ENCODE measurements around the gene OCIAD2. TPM values are rescaled to one million over a fixed set of nuclear protein-coding genes. Genes with fewer than 3 reads are reported as not detected.
"Not testable (repeated sequence)": the region's sequence is repeated elsewhere in the genome, so short reads cannot be mapped to it uniquely, and the experiment has no call there.

The OCIAD2 gene, protein sequence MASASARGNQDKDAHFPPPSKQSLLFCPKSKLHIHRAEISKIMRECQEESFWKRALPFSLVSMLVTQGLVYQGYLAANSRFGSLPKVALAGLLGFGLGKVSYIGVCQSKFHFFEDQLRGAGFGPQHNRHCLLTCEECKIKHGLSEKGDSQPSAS
- total RNA-seq = 18.5 TPM
- long read RNA-seq, transcript OCIAD2-205 (7 exons, 1,163 nt) = major isoform, 12 of 14 reads
- long read RNA-seq, partial matches to known transcripts = 0 of 14 reads
- long read RNA-seq, other reads (novel, unspliced or antisense) = 0 of 14 reads

- peak; percentile 56 for ATAC-seq
- DNase-seq (ENCODE audit: missing footprints) = peak; percentile 76
- intact Hi-C loops (cut with DNase I) = no loop called here
Measured at GRCh38 chr4:48906206-48907173, at the start of gene OCIAD2. OCIAD2 (minus strand) TSS chr4:48906774; CDS start chr4:48904549, 2,225 bp downstream.

DNA sequence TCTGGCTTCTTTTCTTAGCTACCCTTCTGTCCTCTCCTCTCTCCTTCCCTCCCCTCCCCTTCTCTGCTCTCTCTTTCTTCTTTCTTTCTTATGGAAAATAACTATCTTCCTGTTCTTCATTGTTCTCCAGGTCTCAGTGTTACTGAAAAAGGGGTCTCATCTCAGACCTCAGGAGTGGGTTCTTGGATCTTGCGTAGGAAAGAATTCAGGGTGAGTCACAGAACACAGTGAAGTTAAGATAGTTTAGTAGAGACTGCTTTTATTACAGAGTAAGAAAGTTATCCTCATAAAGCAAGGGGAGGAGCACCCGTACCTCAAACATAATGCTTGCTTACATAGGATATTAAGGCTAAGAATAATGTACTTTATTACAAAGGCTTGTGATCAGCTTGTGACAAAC, 47.7 kb upstream of the OCIAD2 start:
- ATAC-seq (no peak), DNase-seq (ENCODE audit: missing footprints) (no peak)
- intact Hi-C loops (cut with DNase I) = no loop called here

- intact Hi-C loops (cut with DNase I) = no loop called here
- ATAC-seq = no peak
- no peak for DNase-seq (ENCODE audit: missing footprints)
Measured at GRCh38 chr4:48949518-48950219, 43.1 kb upstream of the OCIAD2 start.

DNA sequence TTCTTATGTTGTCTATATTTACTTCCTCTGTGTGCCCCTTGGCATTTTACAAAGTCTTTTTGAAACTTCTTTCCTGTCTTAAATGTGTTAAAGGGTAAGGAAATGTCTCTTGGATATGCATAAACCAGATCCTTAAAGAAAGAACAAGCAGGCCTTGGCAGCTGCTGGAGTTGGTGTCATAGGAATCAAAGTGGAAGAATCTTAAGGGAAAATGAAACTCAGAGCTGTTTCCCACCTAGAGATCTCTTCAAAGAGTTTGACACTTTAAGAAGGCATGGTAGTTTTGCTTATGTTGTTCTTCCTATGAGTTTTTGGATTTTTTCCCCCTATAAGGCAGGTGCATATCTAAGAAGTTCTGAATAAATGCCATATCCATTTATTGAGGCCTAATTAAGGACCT, 42.5 kb upstream of the OCIAD2 start:
- DNase-seq (ENCODE audit: missing footprints) (no peak), ATAC-seq (no peak)
- intact Hi-C loops (cut with DNase I) = no loop called here

DNA sequence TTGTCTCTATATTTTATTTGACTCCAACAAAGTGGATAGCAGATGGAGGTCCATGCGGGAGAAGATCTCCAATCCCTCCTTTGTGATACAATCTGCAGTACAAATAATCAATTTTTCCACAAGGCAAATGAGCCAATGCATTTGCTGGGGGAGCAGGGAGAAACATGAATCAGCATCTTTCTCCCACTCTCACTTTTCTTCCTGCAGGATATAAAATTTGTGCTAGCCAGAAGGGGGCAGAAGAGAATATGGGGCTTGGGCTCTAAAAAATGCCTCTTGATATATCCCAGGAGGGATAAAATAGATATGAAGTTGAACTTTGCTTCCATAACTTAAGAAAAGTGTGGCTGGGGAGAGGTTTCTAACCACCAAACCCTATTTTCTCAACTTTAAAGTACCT, 41.2 kb upstream of the OCIAD2 start:
- no peak for DNase-seq (ENCODE audit: missing footprints)
- intact Hi-C loops (cut with DNase I) = no loop called here
- ATAC-seq = no peak

DNA sequence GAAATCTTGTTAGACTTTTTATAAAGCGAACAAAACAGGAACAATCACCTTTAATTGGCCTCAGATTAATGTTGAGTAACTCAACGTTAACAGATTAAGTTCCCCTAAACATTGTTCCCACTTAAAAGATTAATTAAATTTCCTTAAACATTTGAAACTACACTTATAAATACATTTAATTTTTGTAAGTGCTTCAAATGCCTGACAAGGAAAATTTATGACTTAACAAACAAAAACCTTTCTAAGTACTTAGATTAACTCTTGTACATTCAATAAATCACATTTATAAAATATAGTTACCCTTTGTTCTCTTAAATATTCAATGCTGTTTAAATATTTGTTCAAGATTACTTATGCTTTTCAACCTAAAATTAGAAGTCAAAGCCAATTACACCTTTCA, 39.4 kb upstream of the OCIAD2 start:
- no peak for ATAC-seq
- no peak for DNase-seq (ENCODE audit: missing footprints)
- intact Hi-C loops (cut with DNase I) = no loop called here

DNA sequence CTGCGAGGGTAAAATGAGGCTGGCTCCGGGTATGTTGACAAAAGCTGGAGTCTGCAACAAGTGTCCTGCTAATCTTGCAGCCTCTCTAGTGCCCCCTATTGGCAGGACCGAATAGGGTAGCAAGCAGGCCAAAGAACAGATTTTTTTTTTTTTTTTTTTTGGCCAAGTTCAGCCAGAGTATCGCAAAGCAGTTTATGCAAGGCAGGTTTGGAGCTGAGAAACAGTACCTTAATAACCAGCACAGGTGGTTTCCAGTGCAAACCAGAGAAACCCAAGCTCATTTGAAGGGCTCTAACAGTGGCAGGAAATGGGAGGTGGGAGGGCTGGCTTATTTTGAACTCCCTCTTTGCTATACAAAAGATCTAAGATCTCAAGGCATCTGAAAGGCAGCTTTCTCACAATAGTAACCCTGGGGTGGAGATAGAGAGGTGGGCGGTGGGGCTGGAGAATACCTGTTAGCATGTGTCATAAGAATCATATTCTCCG, 38.2 kb upstream of the OCIAD2 start:
- intact Hi-C loops (cut with DNase I) = no loop called here
- DNase-seq (ENCODE audit: missing footprints) (no peak), ATAC-seq (no peak)

GRCh38 chr4:48944252-48944651, 37.7 kb upstream of the OCIAD2 start:
- DNase-seq (ENCODE audit: missing footprints) (no peak), ATAC-seq (no peak)
- intact Hi-C loops (cut with DNase I) = no loop called here

DNA sequence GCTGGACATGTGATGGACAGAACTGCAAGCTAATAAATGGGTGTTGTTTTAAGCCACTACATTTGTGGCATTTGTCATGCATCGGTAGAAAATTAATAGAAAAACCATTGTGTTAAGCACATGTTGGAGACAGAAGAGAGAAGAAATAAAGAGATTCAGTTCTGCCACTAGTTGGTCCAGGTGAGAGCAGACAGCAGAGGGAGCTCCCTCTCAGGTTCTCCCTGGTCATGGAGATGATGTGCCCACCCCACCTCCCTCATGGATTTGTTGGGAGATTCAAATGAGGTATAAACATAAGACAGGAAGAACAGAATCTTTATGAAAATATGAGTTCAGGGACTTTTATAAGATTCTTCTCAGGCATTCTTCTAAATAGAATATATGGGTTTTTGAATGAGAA, 36.8 kb upstream of the OCIAD2 start:
- DNase-seq (ENCODE audit: missing footprints) (no peak), ATAC-seq (no peak)
- intact Hi-C loops (cut with DNase I) = no loop called here

- intact Hi-C loops (cut with DNase I) = no loop called here
- ATAC-seq (no peak), DNase-seq (ENCODE audit: missing footprints) (no peak)
Measured at GRCh38 chr4:48939785-48940184, 33.2 kb upstream of the OCIAD2 start.

DNA sequence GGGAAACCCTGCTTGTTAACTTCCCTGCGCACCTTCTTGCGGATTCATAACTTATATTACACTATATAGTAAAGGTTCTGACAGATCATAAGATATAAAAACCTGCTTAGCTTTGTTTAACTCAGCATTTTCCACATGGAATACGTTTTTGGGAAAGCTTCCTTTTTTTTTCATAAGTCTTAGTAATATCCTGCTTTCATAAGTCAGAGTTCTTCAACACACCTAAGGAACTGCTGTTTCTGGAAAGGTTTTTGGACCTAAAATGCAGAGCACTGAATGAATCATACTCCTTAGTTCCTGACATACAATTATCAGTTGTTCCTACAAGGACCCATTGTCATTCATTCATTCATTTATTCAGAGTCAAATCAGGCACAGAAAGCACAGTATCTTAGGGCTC, 32.3 kb upstream of the OCIAD2 start:
- no peak for DNase-seq (ENCODE audit: missing footprints)
- intact Hi-C loops (cut with DNase I) = no loop called here
- no peak for ATAC-seq

DNA sequence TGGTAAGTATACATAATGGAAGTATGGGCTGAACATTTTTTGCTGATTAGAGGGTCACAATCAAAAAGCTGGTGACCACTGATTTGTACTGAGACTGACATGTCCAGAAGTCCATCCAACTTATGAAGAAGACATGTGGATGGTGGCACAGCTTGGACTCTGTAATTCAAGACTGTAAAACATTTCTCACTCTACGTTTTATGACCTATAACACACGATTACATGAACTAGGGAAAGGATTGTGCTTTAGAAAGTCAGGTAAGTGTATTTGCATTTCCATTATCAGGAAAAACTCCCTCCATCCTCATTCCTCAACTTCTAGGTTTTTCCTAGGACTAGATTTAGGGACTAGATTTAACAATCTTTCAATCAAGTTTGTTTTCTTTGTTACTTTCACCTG, 30.5 kb upstream of the OCIAD2 start:
- intact Hi-C loops (cut with DNase I) = no loop called here
- no peak for DNase-seq (ENCODE audit: missing footprints)
- no peak for ATAC-seq

DNA sequence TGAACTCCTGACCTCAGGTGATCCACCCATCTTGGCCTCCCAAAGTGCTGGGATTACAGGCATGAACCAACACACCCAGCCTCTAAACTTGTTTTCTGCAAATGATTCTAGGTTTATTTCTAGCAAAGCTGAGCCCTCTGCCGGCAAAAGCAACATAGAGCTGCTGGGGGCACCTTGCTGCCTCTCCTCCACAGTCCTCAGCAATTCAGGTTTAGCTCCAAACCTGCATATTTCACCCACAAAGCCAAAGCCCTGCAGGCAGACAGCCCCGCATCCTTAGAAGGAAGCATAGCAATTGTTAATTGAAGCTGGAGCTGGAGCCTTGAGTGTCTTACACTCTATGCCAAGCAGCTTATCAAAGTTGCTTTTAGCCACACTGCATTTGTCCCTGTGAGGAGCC, 24.9 kb upstream of the OCIAD2 start:
- DNase-seq (ENCODE audit: missing footprints) (no peak), ATAC-seq (no peak)
- intact Hi-C loops (cut with DNase I) = no loop called here

DNA sequence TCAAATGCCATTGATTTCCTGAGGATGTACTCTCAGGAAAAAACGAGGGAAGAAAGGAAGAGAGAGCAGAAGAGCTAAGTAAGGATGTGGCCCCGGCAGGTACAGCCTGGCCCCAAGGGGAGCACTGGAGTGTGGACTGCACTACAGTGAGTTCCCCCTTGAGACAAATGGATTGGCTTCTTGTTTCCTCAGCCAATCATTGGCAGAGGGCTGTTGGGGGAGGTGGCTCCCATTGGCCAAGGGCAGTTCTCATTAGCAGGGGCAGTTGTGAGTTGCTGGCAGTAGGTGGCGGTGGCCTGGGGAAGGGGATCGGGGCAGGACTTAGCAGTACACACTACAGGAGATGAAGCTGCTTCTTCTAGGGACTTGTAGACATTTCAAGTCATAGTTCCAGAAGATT, 24.1 kb upstream of the OCIAD2 start:
- DNase-seq (ENCODE audit: missing footprints) = no peak
- no peak for ATAC-seq
- intact Hi-C loops (cut with DNase I) = no loop called here

GRCh38 chr4:48924416-48924815, 17.8 kb upstream of the OCIAD2 start:
- no peak for DNase-seq (ENCODE audit: missing footprints)
- no peak for ATAC-seq
- intact Hi-C loops (cut with DNase I) = no loop called here

DNA sequence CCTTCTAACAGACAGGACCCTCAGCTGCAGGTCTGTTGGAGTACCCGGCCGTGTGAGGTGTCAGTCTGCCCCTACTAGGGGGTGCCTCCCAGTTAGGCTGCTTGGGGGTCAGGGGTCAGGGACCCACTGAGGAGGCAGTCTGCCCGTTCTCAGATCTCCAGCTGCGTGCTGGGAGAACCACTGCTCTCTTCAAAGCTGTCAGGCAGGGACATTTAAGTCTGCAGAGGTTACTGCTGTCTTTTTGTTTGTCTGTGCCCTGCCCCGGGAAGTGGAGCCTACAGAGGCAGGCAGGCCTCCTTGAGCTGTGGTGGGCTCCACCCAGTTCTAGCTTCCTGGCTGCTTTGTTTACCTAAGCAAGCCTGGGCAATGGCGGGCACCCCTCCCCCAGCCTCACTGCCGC, 16.5 kb upstream of the OCIAD2 start:
- ATAC-seq; intact Hi-C loops (cut with DNase I); DNase-seq (ENCODE audit: missing footprints): not testable (repeated sequence)

- intact Hi-C loops (cut with DNase I) = no loop called here
- DNase-seq (ENCODE audit: missing footprints) = no peak
- ATAC-seq = no peak
Measured at GRCh38 chr4:48914311-48914710, 7.7 kb upstream of the OCIAD2 start.

- no peak for DNase-seq (ENCODE audit: missing footprints)
- intact Hi-C loops (cut with DNase I) = no loop called here
- no peak for ATAC-seq
Measured at GRCh38 chr4:48913346-48913745, 6.8 kb upstream of the OCIAD2 start.

- intact Hi-C loops (cut with DNase I) = no loop called here
- DNase-seq (ENCODE audit: missing footprints) (no peak), ATAC-seq (no peak)
Measured at GRCh38 chr4:48912349-48912748, 5.8 kb upstream of the OCIAD2 start.
